GM21737 (cell line): ENCODE data around the gene FRMD1.

ENCODE experiments used
- ATAC-seq: cut with Tn5 transposase; IDR thresholded peaks from one replicate; pipeline ENCODE4 v1.9.1; 2021; ENCODE audit warnings: mild to moderate bottlenecking, moderate library complexity; ENCODE audit not compliant: unreplicated experiment

The FRMD1 gene

DNA sequence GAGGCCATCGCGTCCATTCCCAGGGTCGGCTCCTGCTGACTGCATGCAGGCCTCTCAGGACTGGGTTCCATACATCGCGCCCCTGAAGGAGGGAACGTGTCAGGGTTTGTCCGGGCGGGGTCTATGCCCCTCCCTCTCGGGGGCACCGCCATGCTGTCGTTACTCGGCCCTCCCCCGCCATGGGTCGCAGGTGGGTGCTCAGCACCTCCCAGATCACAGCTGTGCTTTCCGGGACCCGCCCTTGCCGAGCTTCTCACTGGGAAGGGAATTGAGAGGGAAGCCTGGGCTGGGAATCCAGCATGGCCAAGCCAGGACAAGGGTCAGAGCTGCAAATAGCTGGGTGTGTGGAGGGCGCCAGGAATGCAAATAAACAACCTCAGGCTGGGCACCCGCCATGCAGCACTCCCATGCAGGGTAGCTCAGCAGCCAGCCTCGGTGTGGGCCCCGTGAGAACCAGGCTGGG lies at the start of gene FRMD1:
Gene FRMD1 (minus strand): TSS at position 270 of the 463 bp plus-strand sequence. CDS start 118 bp downstream, at position 152.
- no peak for ATAC-seq

GRCh38 chr6:168128006-168128630 lies 49.1 kb upstream of the FRMD1 start:
- no peak for ATAC-seq

DNA sequence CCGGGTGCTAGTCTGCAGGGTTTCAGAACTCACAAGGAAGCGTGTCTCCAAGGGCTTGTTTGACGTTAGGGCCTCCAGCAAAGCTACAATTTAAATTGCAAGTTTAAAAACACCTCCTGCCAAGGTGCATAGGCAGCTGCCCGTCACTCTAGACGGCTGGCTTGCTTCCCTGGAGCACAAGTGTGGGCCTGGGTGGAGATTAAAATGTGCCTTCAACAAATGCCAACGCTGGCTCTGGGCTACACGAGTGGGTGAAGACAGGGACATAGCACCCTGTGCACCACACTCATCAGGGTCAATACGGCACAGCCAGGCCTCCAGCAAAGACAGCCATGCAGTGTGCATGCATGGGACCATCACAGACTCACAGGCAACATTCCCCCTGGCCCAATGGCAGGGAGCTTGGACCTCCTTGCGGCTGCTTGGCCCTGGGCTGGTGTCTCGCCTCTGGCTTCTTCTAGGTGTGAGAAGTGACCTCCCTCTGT lies 48.4 kb upstream of the FRMD1 start:
- no peak for ATAC-seq

GRCh38 chr6:168126566-168127383 lies 47.8 kb upstream of the FRMD1 start:
- ATAC-seq, result no peak

GRCh38 chr6:168125429-168126001 lies 46.5 kb upstream of the FRMD1 start:
- ATAC-seq, result no peak

GRCh38 chr6:168124921-168125320 lies 45.9 kb upstream of the FRMD1 start:
- ATAC-seq, result no peak

GRCh38 chr6:168124158-168124557 lies 45.1 kb upstream of the FRMD1 start:
- ATAC-seq, result no peak

- no peak for ATAC-seq
Observed at GRCh38 chr6:168123165-168123911, 44.3 kb upstream of the FRMD1 start.

DNA sequence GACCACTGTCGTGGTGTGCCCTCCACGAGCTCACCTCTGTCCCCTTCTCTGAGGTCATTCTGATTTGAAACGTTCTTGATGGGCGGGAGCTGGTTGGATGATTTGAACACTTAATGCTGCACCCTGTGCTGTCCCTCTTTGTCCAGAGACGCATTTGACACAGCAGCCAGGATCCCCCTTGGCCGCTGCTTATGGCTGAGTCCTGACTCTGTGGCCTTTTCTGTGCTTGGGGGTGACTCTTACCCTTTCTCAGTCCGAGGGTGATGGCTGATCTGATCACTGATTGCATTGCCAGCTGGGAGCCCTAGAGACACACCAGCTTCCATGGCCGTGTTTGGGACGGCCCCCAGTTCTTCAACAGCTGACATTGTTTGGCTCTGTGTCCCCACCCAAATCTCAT lies 43.5 kb upstream of the FRMD1 start:
- no peak for ATAC-seq

- no peak for ATAC-seq
Observed at GRCh38 chr6:168122011-168122410, 43.0 kb upstream of the FRMD1 start.

- ATAC-seq, result no peak
Observed at GRCh38 chr6:168121303-168121665, 42.3 kb upstream of the FRMD1 start.

DNA sequence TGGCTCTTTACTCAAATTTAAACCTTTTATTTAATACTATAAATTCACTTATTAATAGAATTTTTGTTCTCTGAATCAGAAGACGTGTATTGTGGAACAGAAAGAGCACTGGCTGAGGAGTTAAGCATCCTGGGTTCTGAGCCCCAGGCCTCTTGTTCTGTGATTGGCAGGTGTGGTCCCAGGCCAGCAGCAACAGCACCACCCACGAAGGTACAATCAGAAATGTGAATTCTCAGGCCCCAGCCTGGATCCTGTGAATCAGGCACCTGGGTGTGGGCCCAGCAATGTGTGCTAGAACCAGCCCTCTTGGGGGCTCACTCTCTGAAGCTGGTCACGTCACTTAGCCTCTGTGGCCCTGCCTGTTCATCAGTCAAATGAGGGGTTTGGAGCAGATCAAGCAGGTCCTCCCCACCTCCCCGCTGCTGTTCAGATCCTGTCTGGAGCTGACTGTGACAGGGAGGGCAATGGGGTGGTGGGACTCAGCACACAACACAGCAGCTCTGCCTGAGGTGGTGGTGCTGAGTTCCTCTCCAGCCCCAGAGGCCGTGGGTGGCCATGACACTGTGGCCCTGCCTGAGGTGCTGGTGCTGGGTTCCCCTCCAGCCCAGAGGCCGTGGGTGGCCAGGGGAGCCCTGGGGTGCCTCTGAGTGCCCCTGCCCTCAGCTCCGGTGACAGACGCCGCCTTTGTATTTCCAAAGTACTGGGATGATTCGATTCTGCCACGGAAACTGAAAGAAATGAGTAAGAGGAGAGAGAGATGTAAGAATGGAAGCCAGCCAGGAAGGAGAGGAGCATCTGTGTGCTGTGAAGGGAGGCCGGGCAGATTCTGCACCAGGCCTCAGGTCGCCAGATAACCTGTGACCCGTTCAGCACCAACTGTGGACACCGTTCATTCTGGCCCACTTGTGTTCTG lies 41.6 kb upstream of the FRMD1 start:
- ATAC-seq, result no peak

DNA sequence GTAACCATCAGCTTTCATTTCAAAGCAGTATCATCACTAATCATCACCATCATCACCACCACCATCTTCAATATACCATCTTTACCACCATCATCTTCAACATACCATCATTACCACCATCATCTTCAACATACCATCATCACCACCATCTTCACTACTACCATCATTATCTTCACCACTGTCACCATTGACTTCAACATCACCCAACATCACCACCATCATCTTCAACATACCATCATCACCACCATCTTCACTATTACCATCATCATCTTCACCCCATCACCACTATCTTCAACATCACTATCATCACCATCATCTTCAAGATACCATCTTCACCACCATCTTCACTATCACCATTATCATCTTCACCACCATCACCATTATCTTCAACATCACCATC lies 40.5 kb upstream of the FRMD1 start:
- ATAC-seq, result no peak

GRCh38 chr6:168118935-168119334 lies 39.9 kb upstream of the FRMD1 start:
- no peak for ATAC-seq

DNA sequence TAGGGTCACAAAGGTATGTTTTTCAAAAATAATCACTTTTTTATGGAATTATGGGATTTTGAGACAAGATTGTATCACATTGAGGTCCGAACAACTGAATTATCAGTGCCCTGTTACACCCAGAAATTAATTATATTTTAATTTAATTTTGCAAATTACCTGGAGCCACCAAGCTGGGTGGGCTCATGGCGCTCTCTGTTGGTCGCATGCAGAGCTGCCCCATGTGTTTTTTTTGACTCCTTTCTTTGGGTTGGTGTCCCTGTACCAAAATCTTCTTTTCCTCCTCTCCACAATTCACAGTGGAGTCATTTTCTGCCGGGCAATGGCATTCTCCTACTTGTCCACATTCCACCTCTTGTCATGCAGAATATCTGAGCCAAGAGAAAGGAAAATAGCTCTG lies 38.9 kb upstream of the FRMD1 start:
- ATAC-seq, result no peak

GRCh38 chr6:168116975-168117899 lies 38.2 kb upstream of the FRMD1 start:
- no peak for ATAC-seq

- no peak for ATAC-seq
Observed at GRCh38 chr6:168116438-168116974, 37.5 kb upstream of the FRMD1 start.

DNA sequence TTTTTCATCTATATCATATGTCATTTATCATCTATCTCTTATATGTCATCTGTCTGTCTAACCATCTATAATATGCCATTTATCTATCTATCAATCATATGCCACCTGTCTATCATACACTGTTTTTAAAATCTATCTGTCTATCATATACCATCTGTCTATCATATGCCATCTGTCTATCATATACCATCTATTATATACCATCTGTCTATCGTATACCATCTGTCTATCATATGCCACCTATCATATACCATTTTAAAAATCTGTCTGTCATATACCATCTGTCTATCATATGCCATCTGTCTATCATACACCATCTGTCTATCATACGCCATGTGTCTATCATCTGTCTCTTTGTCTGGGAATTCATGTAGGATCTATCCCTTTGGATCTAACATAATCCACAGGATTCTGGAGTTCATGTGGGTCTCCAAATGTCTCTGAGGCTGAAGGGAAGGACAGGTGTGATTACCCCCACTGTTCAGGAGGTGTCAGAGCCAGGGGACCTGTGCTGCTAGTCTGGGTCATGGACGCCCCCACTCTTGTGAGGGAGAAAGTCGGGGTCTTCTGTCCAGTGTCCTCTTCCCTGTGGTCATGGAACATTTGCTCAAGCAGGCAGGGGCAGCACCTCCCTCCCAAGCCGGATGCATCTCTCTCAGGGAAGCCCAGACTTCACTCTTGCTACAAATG lies 36.9 kb upstream of the FRMD1 start:
- no peak for ATAC-seq
